Prostate gland (tissue), 2 donors: ENCODE measurements around the gene NCCRP1. TPM values are rescaled to one million over a fixed set of nuclear protein-coding genes. Genes with fewer than 3 reads are reported as not detected.

Experiments
- DNase-seq: peaks from one replicate; pipeline ENCODE4 v3.0.0-alpha.2; 2019; ENCODE audit warnings: low spot score
- H3K27ac ChIP-seq, 2 donors: fragments of 200-600 bp; sonication (generic); 2 replicates each; pipeline ENCODE4 v1.5.1; 2017 to 2019
- H3K27me3 ChIP-seq: fragments of 200-600 bp; sonication (generic); replicated peaks from 2 replicates; pipeline ENCODE4 v1.5.1; 2019; ENCODE audit not compliant: insufficient read depth
- H3K36me3 ChIP-seq, 2 donors: fragments of 200-600 bp; sonication (generic); 1 replicate in 1 of 2; 2 replicates in 1 of 2; pipeline versions ENCODE4 v1.5.1 to v1.8.1; 2017 to 2019
- H3K4me1 ChIP-seq: fragments of 200-600 bp; sonication (generic); replicated peaks from 2 replicates; pipeline ENCODE4 v1.5.1; 2019
- H3K4me3 ChIP-seq, 2 donors: fragments of 200-600 bp; sonication (generic); 2 replicates each; pipeline ENCODE4 v1.5.1; 2017 to 2019
- H3K9me3 ChIP-seq: fragments of 200-600 bp; sonication (generic); 2 replicates; pipeline ENCODE4 v1.5.1; 2017
- POLR2A ChIP-seq: fragments of 450-650 bp; IDR thresholded peaks from one replicate; pipeline ENCODE4 v1.6.1; 2016; ENCODE audit warnings: antibody characterized with exemption, mild to moderate bottlenecking
- POLR2AphosphoS5 ChIP-seq: sonication (generic); formaldehyde crosslinking; IDR thresholded peaks from one replicate; pipeline ENCODE4 v1.6.1; 2017; ENCODE audit warnings: antibody characterized with exemption
- WGBS: methylation state at CpG from one replicate; pipeline ENCODE4 v1.1.5; 2018; 5-methylcytosine and 5-hydroxymethylcytosine counted together
- intact Hi-C: fragments of 100-400 bp; cut with DNase I; formaldehyde crosslinking; loops from one replicate; pipeline ENCODE4 v1.14.2; 2022
- total RNA-seq, 2 donors: library from RNA; depleted of rRNA; stranded (reverse); fragments of >200 nt; gene quantifications; one replicate each; pipeline ENCODE4 v1.1.0, GENCODE V29; 2016
- TF ChIP-seq, protein P1 (sequence below), 4 experiments: fragments of 200-600 bp in 2 of 4; fragments of 450-650 bp in 2 of 4; sonication (generic) in 2 of 4; IDR thresholded peaks; 1 replicate in 3 of 4; 2 replicates in 1 of 4; pipeline ENCODE4 v1.5.1; 2016 to 2019; ENCODE audit warnings: antibody characterized with exemption in 4 of 4, mild to moderate bottlenecking in 2 of 4, moderate library complexity in 2 of 4

NCCRP1 gene
- total RNA-seq, 2 donors from 2014 or later = 1.4 to 2.7 TPM

DNA sequence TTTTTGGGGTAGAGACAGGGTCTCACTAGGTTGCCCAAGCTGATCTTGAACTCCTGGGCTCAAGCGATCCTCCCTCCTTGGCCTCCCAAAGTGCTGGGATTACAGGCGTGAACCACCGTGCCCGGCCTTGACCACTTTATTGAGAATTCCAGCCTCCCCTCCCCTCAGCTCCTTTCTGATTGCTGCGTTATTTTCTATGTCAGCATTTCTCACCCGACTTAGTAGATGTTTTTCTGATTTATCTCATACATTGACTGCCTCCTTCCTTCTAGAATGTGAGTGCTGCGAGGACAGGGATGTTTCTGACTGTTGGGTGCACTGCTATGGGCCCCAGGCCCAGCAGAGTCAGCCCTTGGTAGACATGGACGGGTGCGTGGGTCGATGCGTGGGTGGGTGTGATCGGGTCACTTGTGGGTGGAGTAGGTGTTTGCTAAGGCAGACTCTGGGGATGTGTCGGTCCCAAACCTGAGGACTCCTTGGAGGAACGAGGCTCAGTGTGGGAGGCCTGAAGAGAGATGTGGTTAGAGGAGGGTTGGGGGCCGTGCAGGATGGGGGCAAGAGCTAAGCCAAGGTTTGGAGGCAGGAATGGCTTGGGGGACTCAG is 34.2 kb upstream of the NCCRP1 start:
- TF ChIP-seq POLR2A = no peak
- TF ChIP-seq, protein P1, sequence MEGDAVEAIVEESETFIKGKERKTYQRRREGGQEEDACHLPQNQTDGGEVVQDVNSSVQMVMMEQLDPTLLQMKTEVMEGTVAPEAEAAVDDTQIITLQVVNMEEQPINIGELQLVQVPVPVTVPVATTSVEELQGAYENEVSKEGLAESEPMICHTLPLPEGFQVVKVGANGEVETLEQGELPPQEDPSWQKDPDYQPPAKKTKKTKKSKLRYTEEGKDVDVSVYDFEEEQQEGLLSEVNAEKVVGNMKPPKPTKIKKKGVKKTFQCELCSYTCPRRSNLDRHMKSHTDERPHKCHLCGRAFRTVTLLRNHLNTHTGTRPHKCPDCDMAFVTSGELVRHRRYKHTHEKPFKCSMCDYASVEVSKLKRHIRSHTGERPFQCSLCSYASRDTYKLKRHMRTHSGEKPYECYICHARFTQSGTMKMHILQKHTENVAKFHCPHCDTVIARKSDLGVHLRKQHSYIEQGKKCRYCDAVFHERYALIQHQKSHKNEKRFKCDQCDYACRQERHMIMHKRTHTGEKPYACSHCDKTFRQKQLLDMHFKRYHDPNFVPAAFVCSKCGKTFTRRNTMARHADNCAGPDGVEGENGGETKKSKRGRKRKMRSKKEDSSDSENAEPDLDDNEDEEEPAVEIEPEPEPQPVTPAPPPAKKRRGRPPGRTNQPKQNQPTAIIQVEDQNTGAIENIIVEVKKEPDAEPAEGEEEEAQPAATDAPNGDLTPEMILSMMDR (IDR thresholded peaks at IDR 0.05) = no peak
- no peak for TF ChIP-seq POLR2AphosphoS5
- peak overlapping the region; percentile 85 to 88 for H3K27ac ChIP-seq
- peaks cover 53% of the 10 kb centered on the region for H3K4me1 ChIP-seq
- no peaks in the 10 kb centered on the region for H3K9me3 ChIP-seq
- no peaks in the 10 kb centered on the region for H3K27me3 ChIP-seq
- intact Hi-C loops = no loop called here
- 79% methylated on average over 15 of the region's 15 CpGs for WGBS
- no peak for DNase-seq
- no peak overlapping the region for H3K4me3 ChIP-seq
- H3K36me3 ChIP-seq = no peaks in the 10 kb centered on the region

DNA sequence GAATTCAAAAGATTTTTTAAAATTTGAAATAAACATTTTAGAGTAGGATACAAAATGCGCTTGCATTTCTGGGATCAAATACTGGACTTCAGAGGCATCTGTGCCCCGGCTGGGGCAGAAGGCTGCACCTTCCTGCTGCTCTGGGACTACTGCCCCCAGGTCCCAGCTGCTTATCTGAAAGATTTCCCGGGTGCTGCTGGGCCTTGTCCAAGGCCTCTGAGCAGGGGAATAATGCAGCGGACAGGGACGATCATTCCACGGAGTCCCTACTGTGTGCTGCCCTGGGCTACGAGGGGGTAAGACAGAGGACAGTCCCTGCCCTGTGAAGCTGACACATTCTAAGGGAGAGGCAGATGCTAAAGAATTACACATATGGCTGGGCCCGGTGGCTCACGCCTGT is 33.1 kb upstream of the NCCRP1 start:
- Histone ChIP-seq H3K27ac (peak overlapping the region in 1 of 2 donors; percentile 88), H3K4me3 (no peak overlapping the region), H3K4me1 (peaks cover 57% of the 10 kb centered on the region), H3K9me3 (no peaks in the 10 kb centered on the region), H3K27me3 (no peaks in the 10 kb centered on the region), H3K36me3 (no peaks in the 10 kb centered on the region)
- WGBS = 82% methylated on average over 9 of the region's 9 CpGs
- intact Hi-C loops = no loop called here
- TF ChIP-seq, protein P1 (IDR thresholded peaks at IDR 0.05) = no peak
- TF ChIP-seq POLR2AphosphoS5 = no peak
- no peak for TF ChIP-seq POLR2A
- no peak for DNase-seq

DNA sequence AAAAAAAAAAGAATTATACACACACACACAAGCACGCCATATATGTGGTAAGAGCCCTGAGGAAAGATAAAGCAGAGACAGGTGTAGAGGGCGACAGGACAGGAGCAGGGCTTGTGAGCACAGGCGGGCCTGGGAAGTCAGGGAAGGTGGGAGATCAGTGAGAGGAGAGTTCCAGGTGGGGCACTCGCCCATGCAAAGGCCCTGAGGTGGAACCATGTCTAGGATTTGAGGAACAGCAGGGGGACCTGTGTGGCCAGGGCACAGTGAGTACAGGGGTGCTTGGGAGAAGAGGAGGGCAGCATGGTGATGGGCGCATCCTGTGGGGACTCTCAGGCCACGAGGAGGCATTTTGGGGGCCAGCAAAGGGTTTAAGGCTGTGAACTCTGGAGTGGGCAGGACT is 32.5 kb upstream of the NCCRP1 start:
- Histone ChIP-seq H3K27me3 (no peaks in the 10 kb centered on the region), H3K27ac (no peak overlapping the region), H3K36me3 (no peaks in the 10 kb centered on the region), H3K4me1 (peaks cover 50% of the 10 kb centered on the region), H3K9me3 (no peaks in the 10 kb centered on the region), H3K4me3 (no peak overlapping the region)
- 91% methylated on average over 6 of the region's 6 CpGs for WGBS
- intact Hi-C loops = no loop called here
- no peak for DNase-seq
- no peak for TF ChIP-seq POLR2AphosphoS5

DNA sequence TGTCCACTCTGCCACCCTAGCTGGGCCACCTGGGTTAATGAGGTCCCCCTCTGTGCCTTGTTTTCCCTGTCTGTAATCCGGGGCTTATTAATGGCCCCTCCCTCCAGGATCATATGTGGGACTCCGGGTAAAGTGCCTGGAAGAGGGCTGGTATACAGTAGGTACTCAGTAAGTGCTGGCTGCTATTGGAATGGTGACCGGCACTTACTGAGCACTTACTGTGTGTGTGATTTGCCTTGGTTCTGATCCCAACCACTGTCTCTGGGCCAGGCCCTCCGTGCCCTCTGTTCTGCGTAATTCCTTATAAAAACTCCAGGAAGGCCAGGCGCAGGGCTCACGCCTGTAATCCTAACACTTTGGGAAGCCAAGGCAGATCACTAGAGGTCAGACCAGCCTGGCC is 30.9 kb upstream of the NCCRP1 start:
- no peak overlapping the region for H3K4me3 ChIP-seq
- H3K36me3 ChIP-seq = peaks cover 0 to 6% of the 10 kb centered on the region in 2 donors
- H3K27ac ChIP-seq = peak overlapping the region in 1 of 2 donors; percentile 85
- H3K4me1 ChIP-seq = peaks cover 36% of the 10 kb centered on the region
- no peaks in the 10 kb centered on the region for H3K27me3 ChIP-seq
- no peaks in the 10 kb centered on the region for H3K9me3 ChIP-seq
- intact Hi-C loops = no loop called here
- no peak for DNase-seq
- WGBS = 90% methylated on average over 7 of the region's 7 CpGs
- TF ChIP-seq POLR2AphosphoS5 (no peak), POLR2A (no peak)
- TF ChIP-seq, protein P1 (IDR thresholded peaks at IDR 0.05) = no peak

DNA sequence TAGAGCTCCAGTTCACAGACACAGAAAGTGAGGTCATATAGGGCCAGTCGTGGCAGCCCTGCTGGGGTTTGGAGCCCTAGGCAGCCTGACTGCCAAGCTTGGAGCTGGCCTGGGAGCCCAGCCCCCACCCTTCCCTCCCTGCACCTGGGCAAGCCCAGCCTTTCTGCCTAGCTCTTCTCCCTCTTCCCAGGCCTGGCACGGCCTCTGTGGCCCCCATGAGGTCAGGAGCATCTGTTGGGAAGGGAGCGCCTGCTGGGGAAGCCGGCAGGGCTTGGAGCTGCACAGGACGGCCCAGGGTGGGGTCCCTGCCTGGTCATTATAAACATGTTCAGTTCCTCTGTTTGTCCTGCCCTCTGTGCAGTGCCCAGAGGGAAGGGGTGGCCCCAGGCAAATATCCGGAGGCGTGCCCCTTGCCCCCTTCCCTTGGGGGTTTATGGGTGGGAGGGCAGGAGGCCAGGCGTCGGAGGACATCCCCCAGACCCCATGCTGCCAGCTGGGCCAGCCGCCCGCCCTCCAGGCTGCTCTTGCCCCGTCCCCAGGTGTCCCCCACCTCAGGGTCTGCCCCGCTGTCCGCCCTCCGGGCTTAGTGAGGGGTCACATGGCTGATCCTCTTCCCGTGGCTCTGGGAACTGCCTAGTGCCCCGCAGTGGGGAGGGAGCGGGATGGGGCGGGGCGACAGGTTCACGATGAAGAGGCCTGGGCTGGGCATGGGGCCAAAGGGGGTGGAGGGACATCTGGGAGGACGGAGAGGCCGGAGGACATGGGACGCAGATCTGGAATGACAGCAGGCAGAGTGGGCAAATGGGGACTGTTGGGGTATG is 30.0 kb upstream of the NCCRP1 start:
- no peaks in the 10 kb centered on the region for H3K27me3 ChIP-seq
- TF ChIP-seq POLR2AphosphoS5 = peak; percentile 43
- TF ChIP-seq, protein P1 (IDR thresholded peaks at IDR 0.05) = no peak
- peak; percentile 89 for DNase-seq
- intact Hi-C loops = no loop called here
- 36% methylated on average over 24 of the region's 24 CpGs for WGBS
- H3K9me3 ChIP-seq = no peaks in the 10 kb centered on the region
- H3K4me3 ChIP-seq = peak overlapping the region in 1 of 2 donors; percentile 34
- H3K36me3 ChIP-seq = peaks cover 0 to 6% of the 10 kb centered on the region in 2 donors
- peak overlapping the region; percentile 78 to 85 for H3K27ac ChIP-seq
- H3K4me1 ChIP-seq = peaks cover 27% of the 10 kb centered on the region
